Measurements from ENCODE around the gene PIWIL4.
"Not testable (repeated sequence)": the region's sequence is repeated elsewhere in the genome, so short reads cannot be mapped to it uniquely, and the experiment has no call there.

PIWIL4 gene

GRCh38 chr11:94586546-94586945, 19.4 kb downstream of the PIWIL4 start:
- no peak for DNase-seq

- no peak for DNase-seq
Measured at GRCh38 chr11:94586978-94587377, 19.8 kb downstream of the PIWIL4 start.

GRCh38 chr11:94588366-94588942, 21.3 kb downstream of the PIWIL4 start:
- no peak for DNase-seq

DNA sequence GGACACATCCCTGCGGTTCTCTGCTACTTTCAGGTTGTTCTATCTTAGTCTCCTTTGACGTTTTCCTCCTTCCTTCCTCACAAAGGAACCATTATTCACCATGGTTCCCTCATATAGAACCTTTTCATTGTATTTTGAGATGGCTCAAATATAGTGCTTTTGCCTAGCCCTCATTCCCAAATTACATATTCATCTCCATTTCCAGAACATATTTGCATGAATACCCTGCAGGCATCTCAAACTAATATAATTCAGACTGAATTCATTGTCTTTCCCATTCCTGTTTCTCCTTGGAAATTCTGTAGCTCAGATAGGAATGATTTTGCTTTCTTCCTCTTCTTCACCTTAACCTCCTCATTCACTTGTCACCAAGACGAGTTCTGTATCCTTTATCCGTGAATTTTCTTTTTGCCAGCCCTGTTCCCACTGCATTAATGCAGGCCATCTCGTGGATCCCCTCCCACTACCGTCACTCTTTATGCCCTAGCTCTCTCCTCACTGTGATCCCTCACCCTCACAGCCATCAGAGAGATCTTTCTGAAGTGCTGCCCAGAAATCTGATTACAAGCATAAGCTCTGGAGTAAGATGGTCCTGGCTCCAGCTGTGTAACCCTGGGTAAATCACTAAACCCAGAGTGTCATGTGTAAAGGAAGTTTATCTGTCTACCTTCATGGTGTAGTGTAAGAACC, 23.3 kb downstream of the PIWIL4 start:
- no peak for DNase-seq

- no peak for DNase-seq
Measured at GRCh38 chr11:94593030-94593429, 25.9 kb downstream of the PIWIL4 start.

DNA sequence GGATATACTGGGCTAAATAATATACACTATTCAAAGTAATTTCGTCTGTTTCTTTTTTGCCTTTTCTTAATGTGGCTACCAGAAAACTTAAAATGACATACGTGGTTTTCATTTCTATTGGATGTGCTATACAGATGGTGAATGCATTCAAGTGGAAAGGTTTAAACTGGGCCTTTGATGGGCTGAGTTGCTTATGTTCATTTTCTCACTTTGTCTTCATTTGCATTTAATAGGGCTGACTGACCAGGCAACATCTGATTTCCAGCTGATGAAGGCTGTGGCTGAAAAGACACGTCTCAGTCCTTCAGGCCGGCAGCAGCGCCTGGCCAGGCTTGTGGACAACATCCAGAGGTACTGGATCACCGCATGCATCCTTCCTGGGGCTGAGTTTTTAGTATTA, 27.9 kb downstream of the PIWIL4 start:
- no peak for DNase-seq

GRCh38 chr11:94597896-94598295, 30.7 kb downstream of the PIWIL4 start:
- no peak for DNase-seq

GRCh38 chr11:94599510-94599909, 32.3 kb downstream of the PIWIL4 start:
- DNase-seq: no peak

DNA sequence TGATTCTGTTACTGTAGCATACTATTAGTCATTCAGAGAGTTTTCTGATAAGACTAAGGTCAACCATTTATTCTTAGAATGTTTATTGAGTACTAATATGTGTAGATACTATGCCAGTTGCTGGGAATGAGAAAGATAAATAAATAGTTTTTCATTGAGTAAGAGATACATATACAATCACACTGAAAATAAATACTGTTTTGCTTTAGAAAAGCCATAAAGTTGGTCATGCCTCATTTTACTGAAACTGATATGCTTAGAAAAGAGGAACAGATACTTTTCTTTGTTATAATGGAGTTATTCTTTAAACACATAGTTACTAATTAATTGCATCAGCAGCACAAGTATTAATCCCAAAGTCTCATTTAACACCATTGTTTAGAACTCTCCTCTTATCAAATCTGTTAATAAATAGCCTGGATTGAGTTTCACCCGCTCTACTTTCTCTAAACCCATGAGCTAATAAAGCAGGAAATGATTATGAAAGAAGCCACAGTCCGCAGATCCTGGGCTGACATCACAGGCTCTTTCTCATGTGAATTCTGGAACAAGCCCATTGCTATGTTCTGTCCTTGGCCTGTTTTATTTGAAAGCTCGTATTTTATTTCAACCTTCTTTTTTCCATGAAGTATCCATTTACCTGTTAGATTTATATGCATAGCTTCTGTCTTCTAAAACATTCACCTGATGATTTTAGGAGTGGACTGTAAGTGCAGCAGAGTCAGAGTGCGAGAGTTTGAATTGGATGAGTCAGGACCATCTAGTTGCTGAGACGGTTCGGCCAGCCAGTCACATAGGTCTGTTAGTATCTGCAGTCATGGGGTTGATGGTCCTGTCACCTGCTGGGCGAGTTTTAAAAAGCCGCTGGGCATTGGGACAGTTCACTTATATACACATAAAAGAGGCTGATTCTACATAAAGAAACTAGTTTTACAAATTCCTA, 35.5 kb downstream of the PIWIL4 start:
- peak; percentile 45 for DNase-seq

GRCh38 chr11:94603587-94603986, 36.4 kb downstream of the PIWIL4 start:
- DNase-seq: no peak

DNA sequence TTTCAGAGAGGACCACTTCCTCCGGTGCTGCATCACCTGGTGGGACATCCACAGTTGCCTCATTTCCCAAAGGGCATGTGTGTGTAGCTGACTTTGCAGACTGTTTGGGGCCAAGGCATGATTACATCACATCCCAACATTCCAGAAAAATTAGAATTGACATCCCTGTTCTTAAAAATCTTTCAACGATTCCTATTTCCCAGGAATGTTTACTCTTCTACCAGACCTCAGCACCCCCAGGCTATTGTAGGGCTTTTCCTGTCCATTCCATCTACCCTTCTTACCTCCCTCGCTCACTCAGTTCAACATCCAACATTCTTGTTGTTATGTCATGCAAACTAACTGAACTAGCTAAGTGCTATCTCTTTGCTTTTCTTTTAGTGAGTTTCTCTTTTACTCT, 37.3 kb downstream of the PIWIL4 start:
- no peak for DNase-seq

- no peak for DNase-seq
Measured at GRCh38 chr11:94613120-94613519, 46.0 kb downstream of the PIWIL4 start.

DNA sequence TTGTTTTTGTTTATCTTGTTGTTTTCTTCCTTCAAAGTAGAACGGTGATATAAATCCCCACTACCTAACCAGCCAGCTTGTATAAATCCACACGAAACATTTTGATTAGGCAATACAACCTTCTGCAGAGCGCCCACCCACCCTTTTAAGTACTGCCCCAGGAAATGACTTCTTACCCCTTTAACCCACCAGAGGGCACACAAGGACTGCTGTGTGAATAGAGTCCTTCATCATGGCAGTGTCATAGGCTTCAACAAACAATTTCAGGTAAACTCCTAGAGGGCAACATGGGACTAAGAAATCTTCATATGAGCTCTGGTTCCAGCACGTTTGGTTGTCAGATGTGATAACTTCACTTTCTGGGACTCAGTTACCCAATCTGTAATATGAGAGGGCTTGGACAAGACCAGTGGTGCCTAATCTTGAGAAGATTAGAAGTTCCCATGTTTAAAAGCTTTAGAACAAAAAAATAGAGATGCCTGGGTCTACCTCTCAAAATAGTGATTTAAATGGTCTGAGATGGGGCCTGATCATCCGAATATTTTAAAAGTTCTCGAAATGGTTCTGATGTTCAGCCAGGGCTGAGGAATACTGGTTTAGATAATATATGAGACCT, 56.1 kb downstream of the PIWIL4 start:
- DNase-seq: peak; percentile 29

DNA sequence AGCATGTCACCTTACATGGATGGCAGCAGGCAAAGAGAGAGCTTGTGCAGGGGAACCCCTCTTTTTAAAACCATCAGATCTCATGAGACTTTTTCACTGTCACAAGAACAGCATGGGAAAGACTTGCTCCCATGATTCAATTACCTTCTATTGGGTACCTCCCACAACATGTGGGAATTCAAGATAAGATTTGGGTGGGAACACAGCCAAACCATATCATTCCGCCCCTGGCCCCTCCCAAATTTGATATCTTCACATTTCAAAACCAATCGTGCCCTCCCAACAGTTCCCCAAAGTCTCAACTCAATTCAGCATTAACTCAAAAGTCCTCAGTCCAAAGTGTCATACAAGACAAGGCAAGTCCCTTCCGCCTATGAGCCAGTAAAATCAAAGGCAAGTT, 58.3 kb downstream of the PIWIL4 start:
- not testable (repeated sequence) for DNase-seq

- not testable (repeated sequence) for DNase-seq
Measured at GRCh38 chr11:94627003-94627560, 59.9 kb downstream of the PIWIL4 start.

DNA sequence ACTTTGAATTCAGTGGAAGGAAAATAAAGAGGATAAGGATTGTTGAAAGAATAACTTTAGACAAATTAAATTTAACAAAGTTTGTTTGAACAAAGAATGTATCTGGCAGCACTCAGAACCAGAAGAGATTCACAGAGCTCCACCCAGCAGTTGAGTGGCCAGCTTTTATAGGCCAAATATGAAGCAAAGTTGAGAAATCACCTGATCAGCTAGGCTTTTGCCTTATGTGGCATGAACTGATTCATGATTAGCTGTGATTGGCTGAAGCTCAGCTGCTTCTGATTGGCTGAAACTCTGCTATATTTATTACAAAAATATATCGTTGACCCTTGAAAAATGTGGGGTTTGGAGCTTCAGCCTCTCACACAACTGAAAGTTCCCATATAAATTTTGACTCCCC, 62.6 kb downstream of the PIWIL4 start:
- DNase-seq: no peak

GRCh38 chr11:94630221-94630620, 63.1 kb downstream of the PIWIL4 start:
- DNase-seq: no peak

DNA sequence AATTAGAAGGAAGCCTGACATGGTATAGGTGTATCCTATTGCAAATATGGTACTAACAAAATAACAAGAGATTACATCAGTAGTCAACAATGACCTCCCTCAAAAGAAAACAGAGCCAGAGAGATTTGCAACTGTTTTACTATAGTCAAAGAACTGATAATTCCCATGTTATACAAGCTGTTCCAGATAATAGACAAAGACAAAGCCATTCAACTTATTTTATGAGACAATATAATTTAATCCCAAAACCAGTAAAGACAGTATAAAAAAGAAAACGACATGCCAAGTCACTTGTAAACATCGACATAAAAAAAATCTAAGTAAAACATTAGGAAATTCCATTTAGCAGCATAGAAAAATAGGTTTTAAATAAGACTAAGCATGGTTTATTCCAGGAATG, 65.2 kb downstream of the PIWIL4 start:
- DNase-seq: no peak

DNA sequence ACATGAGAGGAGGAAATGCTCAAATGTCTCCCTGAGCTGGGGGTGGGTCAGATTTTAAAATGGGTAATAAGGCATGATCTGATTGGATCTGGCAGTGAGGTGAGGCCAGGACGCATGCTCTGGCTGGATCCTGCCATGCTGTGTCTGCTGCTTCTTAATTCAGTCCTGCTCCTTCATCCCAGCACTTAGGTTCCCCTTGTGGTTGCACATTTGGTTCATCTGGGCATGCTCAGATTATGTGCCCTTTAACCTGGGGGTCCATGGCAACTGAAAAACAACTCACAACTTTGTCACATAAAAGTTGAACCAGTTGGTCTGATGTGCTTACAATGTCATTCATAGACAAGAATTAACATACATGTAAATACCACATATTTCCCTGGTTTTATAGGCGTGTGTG, 67.9 kb downstream of the PIWIL4 start:
- DNase-seq: no peak

DNA sequence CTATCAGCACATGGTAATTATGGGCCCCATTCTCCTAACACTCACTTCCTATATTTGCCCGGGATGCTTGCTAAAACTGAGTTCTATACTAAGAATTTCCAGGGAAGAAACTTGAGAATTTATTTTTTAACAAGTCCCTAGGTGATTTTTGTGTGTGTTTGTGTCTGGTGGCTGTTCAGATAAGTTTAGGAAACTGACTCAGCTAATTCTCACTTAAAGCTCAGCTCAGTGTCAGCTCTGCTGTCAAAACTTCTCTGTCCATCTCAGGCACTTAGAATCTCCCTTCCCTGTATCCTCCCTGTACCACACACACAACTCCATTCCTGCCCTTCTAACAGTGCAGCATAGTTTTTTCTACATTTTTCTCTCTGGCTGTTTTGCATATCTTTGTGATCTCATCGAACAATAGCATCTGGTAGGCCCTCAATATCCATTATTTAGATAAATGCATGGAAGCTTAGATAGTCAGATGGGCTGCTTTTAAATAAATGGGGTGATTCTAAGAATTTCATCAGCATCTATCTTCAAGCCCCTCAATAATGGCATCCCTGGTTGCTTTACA, 69.3 kb downstream of the PIWIL4 start:
- DNase-seq: no peak

DNA sequence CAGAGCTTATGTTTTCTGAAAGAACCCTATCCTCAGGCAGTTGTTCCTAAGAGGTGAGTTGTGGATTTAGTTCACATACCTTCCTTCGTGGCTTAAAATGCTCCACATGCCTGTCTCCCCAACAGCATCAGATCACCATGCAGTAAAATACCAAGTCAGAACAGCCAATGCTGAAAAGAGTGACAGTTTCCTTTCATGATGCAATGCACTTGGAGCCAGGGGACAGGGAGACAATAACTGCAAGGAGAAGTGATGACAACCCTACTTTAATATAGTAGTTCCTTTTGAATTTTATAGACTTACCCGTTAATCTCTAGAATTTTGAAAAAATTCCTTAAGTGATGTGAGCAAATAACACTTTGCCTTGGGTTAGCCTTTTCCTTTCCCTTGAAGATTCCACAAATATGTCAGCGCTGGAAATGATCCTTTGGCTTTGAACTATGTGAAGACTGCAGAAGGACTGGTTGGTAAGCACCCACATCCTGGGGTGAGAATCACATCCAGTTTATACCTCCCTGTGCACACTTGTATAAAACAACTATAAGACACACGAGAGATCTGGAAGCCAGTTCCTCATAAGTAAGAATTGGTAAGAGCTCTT, 71.2 kb downstream of the PIWIL4 start:
- no peak for DNase-seq

- peak; percentile 4 for DNase-seq
Measured at GRCh38 chr11:94638902-94639373, 71.8 kb downstream of the PIWIL4 start.
